ENCODE measurements around the gene NPTX1. TPM values are rescaled to one million over a fixed set of nuclear protein-coding genes. Genes with fewer than 3 reads are reported as not detected.

Gene NPTX1
- total and polyA plus RNA-seq, 2 experiments from 2014 or later: 3.4 to 20.5 TPM

- H3K36me3 Mint-ChIP-seq (ENCODE audit: low read depth): no peaks in the 10 kb centered on the region; the same call in 2 of the 3 replicates
Observed at GRCh38 chr17:80425835-80426426, 50.5 kb downstream of the NPTX1 start.

More at GRCh38 chr17:80425835-80426426, 50.5 kb downstream of the NPTX1 start:
- Mint-ChIP-seq H3K4me1 (peaks cover 4% of the 10 kb centered on the region; the same call in 2 of the 3 replicates), H3K4me3 (no peak overlapping the region), H3K27me3 (ENCODE audit: insufficient read depth, low read depth, poor library complexity) (peaks cover 9% of the 10 kb centered on the region), H3K27ac (no peak overlapping the region), H3K9me3 (no peaks in the 10 kb centered on the region)
- Histone ChIP-seq H3K9me2 (ENCODE audit: insufficient read depth) (no peaks in the 10 kb centered on the region), H3K4me1 (ENCODE audit: insufficient read depth) (no peaks in the 10 kb centered on the region), H4K20me1 (replicated peaks; ENCODE audit: insufficient read depth) (no peaks in the 10 kb centered on the region), H3F3A (replicated peaks; ENCODE audit: low read depth) (no peaks in the 10 kb centered on the region), H3K4me2 (no peak overlapping the region), H2AFZ (no peak overlapping the region), H3K36me3 (ENCODE audit: insufficient read depth) (no peaks in the 10 kb centered on the region), H3K79me2 (replicated peaks; ENCODE audit: insufficient read depth) (no peaks in the 10 kb centered on the region), H3K27me3 (ENCODE audit: insufficient read depth) (no peaks in the 10 kb centered on the region), H3K4me3 (no peak overlapping the region), H3K27ac (ENCODE audit: low read depth) (no peak overlapping the region)
- ATAC-seq (no peak), DNase-seq (ENCODE audit: low spot score) (no peak)
- TF ChIP-seq CTCF (conservative IDR thresholded peaks at IDR 0.05; ENCODE audit: low read depth in 2 of 2): no peak
- no peak for TF ChIP-seq ZNF331 (CRISPR knock-in tag; IDR thresholded peaks at IDR 0.05; ENCODE audit: low read depth)
- TF ChIP-seq EZH2 (IDR thresholded peaks at IDR 0.05; ENCODE audit: low read depth, unreplicated experiment): no peak
- TF ChIP-seq JUNB (IDR thresholded peaks at IDR 0.05; ENCODE audit: unreplicated experiment): no peak
- no peak for TF ChIP-seq ZNF114 (CRISPR knock-in tag; IDR thresholded peaks at IDR 0.05)
- no peak for TF ChIP-seq POLR2AphosphoS5 (IDR thresholded peaks at IDR 0.05; ENCODE audit: low read depth)
- no peak for TF ChIP-seq REST (IDR thresholded peaks at IDR 0.05; ENCODE audit: unreplicated experiment)
- no peak for TF ChIP-seq ZNF462 (CRISPR knock-in tag; IDR thresholded peaks at IDR 0.05)
- TF ChIP-seq NANOG (IDR thresholded peaks at IDR 0.05; ENCODE audit: borderline replicate concordance): no peak
- no peak for TF ChIP-seq ETS1 (IDR thresholded peaks at IDR 0.05)
- TF ChIP-seq CREB1 (CRISPR knock-in tag; IDR thresholded peaks at IDR 0.05; ENCODE audit: low read depth): no peak
- TF ChIP-seq STAT1 (IDR thresholded peaks at IDR 0.05; ENCODE audit: unreplicated experiment): no peak
